Thyroid gland (tissue), 4 donors: ENCODE measurements around the gene ZP3.
"Not testable (repeated sequence)": the region's sequence is repeated elsewhere in the genome, so short reads cannot be mapped to it uniquely, and the experiment has no call there.

Source experiments
- POLR2A ChIP-seq, 2 donors: fragments of 450-650 bp; IDR thresholded peaks; one replicate each; pipeline ENCODE4 v1.6.1; 2017; ENCODE audit warnings: antibody characterized with exemption in 2 of 2, mild to moderate bottlenecking in 2 of 2, moderate library complexity in 1 of 2
- TF ChIP-seq, protein P1 (sequence below), 6 experiments: fragments of 200-600 bp in 3 of 6; fragments of 450-650 bp in 3 of 6; sonication (generic) in 3 of 6; IDR thresholded peaks; one replicate each; pipeline ENCODE4 v1.5.1; 2016 to 2019; ENCODE audit warnings: antibody characterized with exemption in 6 of 6, mild to moderate bottlenecking in 2 of 6, inconsistent platforms in 1 of 6, moderate library complexity in 1 of 6

- TF ChIP-seq, protein P1, sequence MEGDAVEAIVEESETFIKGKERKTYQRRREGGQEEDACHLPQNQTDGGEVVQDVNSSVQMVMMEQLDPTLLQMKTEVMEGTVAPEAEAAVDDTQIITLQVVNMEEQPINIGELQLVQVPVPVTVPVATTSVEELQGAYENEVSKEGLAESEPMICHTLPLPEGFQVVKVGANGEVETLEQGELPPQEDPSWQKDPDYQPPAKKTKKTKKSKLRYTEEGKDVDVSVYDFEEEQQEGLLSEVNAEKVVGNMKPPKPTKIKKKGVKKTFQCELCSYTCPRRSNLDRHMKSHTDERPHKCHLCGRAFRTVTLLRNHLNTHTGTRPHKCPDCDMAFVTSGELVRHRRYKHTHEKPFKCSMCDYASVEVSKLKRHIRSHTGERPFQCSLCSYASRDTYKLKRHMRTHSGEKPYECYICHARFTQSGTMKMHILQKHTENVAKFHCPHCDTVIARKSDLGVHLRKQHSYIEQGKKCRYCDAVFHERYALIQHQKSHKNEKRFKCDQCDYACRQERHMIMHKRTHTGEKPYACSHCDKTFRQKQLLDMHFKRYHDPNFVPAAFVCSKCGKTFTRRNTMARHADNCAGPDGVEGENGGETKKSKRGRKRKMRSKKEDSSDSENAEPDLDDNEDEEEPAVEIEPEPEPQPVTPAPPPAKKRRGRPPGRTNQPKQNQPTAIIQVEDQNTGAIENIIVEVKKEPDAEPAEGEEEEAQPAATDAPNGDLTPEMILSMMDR (IDR thresholded peaks at IDR 0.05), result not testable (repeated sequence)
- TF ChIP-seq POLR2A (IDR thresholded peaks at IDR 0.05), result not testable (repeated sequence)
Measured at GRCh38 chr7:76485822-76486610, 61.3 kb downstream of the ZP3 start.
